Endothelial cell of umbilical vein (primary cell): ENCODE data around the gene SDCCAG8. TPM values are rescaled to one million over a fixed set of nuclear protein-coding genes. Genes with fewer than 3 reads are reported as not detected.

ENCODE experiments used
- BruUV-seq: library from RNA; stranded (reverse); fragments of 400-500 nt; replicated peaks from 2 replicates; lab custom pipeline; 2021; lab: Mats Ljungman, UMichigan
- CTCF ChIA-PET: fragments of 300-600, 350-600 bp; sonication (Branson Sonifier 250); formaldehyde crosslinking; loops from one replicate; lab custom pipeline; 2021; ENCODE audit warnings: antibody characterized with exemption, inconsistent platforms; lab: Charles Lee
- POLR2A ChIA-PET: fragments of 300-600, 350-600 bp; sonication (Branson Sonifier 250); formaldehyde crosslinking; loops from one replicate; lab custom pipeline; 2021; ENCODE audit warnings: antibody characterized with exemption, inconsistent platforms; lab: Charles Lee
- DNase-seq: peaks from one replicate; pipeline ENCODE4 v3.0.0-alpha.2; 2011; ENCODE audit warnings: low read depth, low spot score
- FAIRE-seq: peaks from 2 replicates; lab custom pipeline; 2011; peaks lifted over from hg19 to GRCh38; lab: Jason Lieb, UNC
- H2AFZ ChIP-seq: 2 replicates; pipeline ENCODE4 v1.6.0; 2012; ENCODE audit warnings: low read depth, low read length, control low read depth, inconsistent platforms
- H3K27ac ChIP-seq: 2 replicates; pipeline ENCODE4 v1.5.1; 2011; ENCODE audit warnings: low read depth, mild to moderate bottlenecking, control low read depth, low read length, moderate library complexity; ENCODE audit not compliant: insufficient read depth
- H3K27me3 ChIP-seq, 2 experiments: 2 replicates each; pipeline versions ENCODE4 v1.6.0 to v1.6.1; 2011; ENCODE audit warnings: low read length in 2 of 2, mixed read lengths in 1 of 2; ENCODE audit not compliant: control insufficient read depth in 2 of 2, insufficient read depth in 2 of 2
- H3K36me3 ChIP-seq, 2 experiments: 2 replicates in 1 of 2; 3 replicates in 1 of 2; pipeline ENCODE4 v1.5.1; 2011; ENCODE audit warnings: low read length in 2 of 2, mild to moderate bottlenecking in 1 of 2, moderate library complexity in 1 of 2; ENCODE audit not compliant: control insufficient read depth in 2 of 2, insufficient read depth in 2 of 2; ENCODE audit errors: extremely low read depth in 1 of 2
- H3K4me1 ChIP-seq: 3 replicates; pipeline ENCODE4 v1.5.1; 2011; ENCODE audit warnings: mild to moderate bottlenecking, low read length; ENCODE audit not compliant: control insufficient read depth, insufficient read depth; ENCODE audit errors: extremely low read depth
- H3K4me2 ChIP-seq: 2 replicates; pipeline ENCODE4 v1.6.1; 2011; ENCODE audit warnings: low read length, control low read depth, mixed read lengths; ENCODE audit not compliant: insufficient read depth
- H3K4me3 ChIP-seq, 3 experiments: fragments of 200-600 bp in 1 of 3; sonication (generic), shearing (Covaris generic) in 1 of 3; replicated peaks in 1 of 3; 2 replicates each; pipeline ENCODE4 v1.5.1; 2011 to 2016; ENCODE audit warnings: control low read depth in 3 of 3, low read length in 3 of 3, mild to moderate bottlenecking in 2 of 3, inconsistent platforms in 1 of 3, low read depth in 1 of 3, moderate library complexity in 1 of 3; ENCODE audit not compliant: insufficient read depth in 1 of 3
- H3K79me2 ChIP-seq: 2 replicates; pipeline ENCODE4 v1.6.0; 2012; ENCODE audit warnings: low read length, inconsistent platforms; ENCODE audit not compliant: control insufficient read depth, insufficient read depth
- H3K9ac ChIP-seq: replicated peaks from 2 replicates; pipeline ENCODE3; 2011; ENCODE audit warnings: low read length, control low read depth; ENCODE audit not compliant: insufficient read depth; ENCODE audit errors: extremely low read depth
- H3K9me1 ChIP-seq: replicated peaks from 3 replicates; pipeline ENCODE4 v1.6.0; 2011; ENCODE audit warnings: mild to moderate bottlenecking, low read length; ENCODE audit not compliant: control insufficient read depth, insufficient read depth; ENCODE audit errors: extremely low read depth
- H3K9me3 ChIP-seq: replicated peaks from 2 replicates; pipeline ENCODE4 v1.5.1; 2012; ENCODE audit warnings: low read length, inconsistent platforms; ENCODE audit not compliant: control insufficient read depth, insufficient read depth
- H4K20me1 ChIP-seq: replicated peaks from 2 replicates; pipeline ENCODE3; 2011; ENCODE audit warnings: mild to moderate bottlenecking, low read length; ENCODE audit not compliant: control insufficient read depth, insufficient read depth; ENCODE audit errors: extremely low read depth
- CTCF ChIP-seq, 2 donors: IDR thresholded peaks; 1 replicate in 1 of 2; 2 replicates in 1 of 2; pipeline ENCODE4 v1.5.1; 2011; ENCODE audit warnings: low read length in 2 of 2, mild to moderate bottlenecking in 2 of 2, moderate library complexity in 2 of 2, control low read depth in 1 of 2, inconsistent platforms in 1 of 2, low read depth in 1 of 2; ENCODE audit not compliant: insufficient read depth in 1 of 2; ENCODE audit errors: extremely low read depth in 1 of 2
- EZH2 ChIP-seq: IDR thresholded peaks from 2 replicates; pipeline ENCODE4 v1.6.1; 2012; ENCODE audit warnings: borderline replicate concordance, low read depth, mild to moderate bottlenecking, moderate library complexity, low read length, inconsistent platforms; ENCODE audit not compliant: severe bottlenecking
- FOS ChIP-seq: IDR thresholded peaks from 2 replicates; pipeline ENCODE4 v1.6.1; 2011; ENCODE audit warnings: mild to moderate bottlenecking, low read length, moderate library complexity, borderline replicate concordance; ENCODE audit not compliant: insufficient read depth
- GATA2 ChIP-seq: IDR thresholded peaks from 2 replicates; pipeline ENCODE4 v1.7.0; 2011; ENCODE audit warnings: low read depth, mild to moderate bottlenecking, moderate library complexity, mixed read lengths, low read length; ENCODE audit not compliant: insufficient read length, insufficient read depth
- JUN ChIP-seq: IDR thresholded peaks from 2 replicates; pipeline ENCODE4 v1.6.1; 2011; ENCODE audit warnings: borderline replicate concordance, low read depth; ENCODE audit not compliant: insufficient read length, insufficient read depth
- MAX ChIP-seq: IDR thresholded peaks from 2 replicates; pipeline ENCODE4 v1.6.1; 2011; ENCODE audit not compliant: insufficient read depth, insufficient read length
- MYC ChIP-seq: IDR thresholded peaks from one replicate; pipeline ENCODE4 v1.6.1; 2011; ENCODE audit warnings: mild to moderate bottlenecking, low read depth, low read length
- POLR2A ChIP-seq: IDR thresholded peaks from 2 replicates; pipeline ENCODE4 v1.6.1; 2012; ENCODE audit warnings: low read depth, mild to moderate bottlenecking, control low read depth, low read length
- POLR2AphosphoS5 ChIP-seq: IDR thresholded peaks from 2 replicates; pipeline ENCODE4 v1.6.1; 2012; ENCODE audit warnings: low read depth, mild to moderate bottlenecking, control low read depth, low read length, moderate library complexity; ENCODE audit not compliant: insufficient read depth
- dilution Hi-C: fragments of 300-500 bp; cut with MboI; formaldehyde crosslinking; loops from one replicate; pipeline ENCODE4 v1.15.0; 2019; ENCODE audit warnings: low sequenced_read_pairs; ENCODE audit not compliant: extremely low pct_ligation_motif_present
- intact Hi-C: fragments of 100-400 bp; cut with micrococcal nuclease; formaldehyde crosslinking; loops from one replicate; pipeline ENCODE4 v1.10.0; 2022
- polyA plus RNA-seq, 4 experiments: library from polyadenylated mRNA; depleted of rRNA in 3 of 4; stranded (reverse) in 3 of 4; unstranded in 1 of 4; fragments of >200 nt; gene quantifications; 2 replicates each; pipeline versions ENCODE4 v1.2.1 to v1.2.3, GENCODE V29; 2011 to 2012; ENCODE audit warnings: missing spikeins in 1 of 4
- total RNA-seq: library from RNA; stranded (reverse); gene quantifications from 2 replicates; pipeline ENCODE4 v1.2.3, GENCODE V29; 2021

The SDCCAG8 gene
- total and polyA plus RNA-seq, 2 donors (not counting 3 experiments of a cell fraction or from before 2014, with no cell fraction given) = 14.6 to 25.7 TPM

- dilution Hi-C loops = no loop called here
- no peak overlapping the region for H3K27ac ChIP-seq
- no peak overlapping the region for H2AFZ ChIP-seq
- no peak for FAIRE-seq
- TF ChIP-seq JUN (no peak), GATA2 (no peak), MYC (no peak), EZH2 (no peak), MAX (no peak), FOS (no peak), CTCF (IDR thresholded peaks at IDR 0.05; ENCODE audit: extremely low read depth in 1 of 2, insufficient read depth in 1 of 2, low read depth in 1 of 2, low read length in 2 of 2) (no peak), POLR2AphosphoS5 (no peak), POLR2A (no peak)
- H3K4me1 ChIP-seq = no peaks in the 10 kb centered on the region
- ChIA-PET CTCF (interaction anchor here (1.0 kb wide), 1 partner anchor 11 kb away, joined by 3 read pairs; no protein-coding TSS in a partner anchor), POLR2A (no interaction called here)
- H3K4me3 ChIP-seq = no peak overlapping the region
- H3K79me2 ChIP-seq = no peaks in the 10 kb centered on the region
- no peak overlapping the region for H3K4me2 ChIP-seq
- no peaks in the 10 kb centered on the region for H4K20me1 ChIP-seq
- H3K9ac ChIP-seq = no peak overlapping the region
- no TSS peak for BruUV-seq
- no peaks in the 10 kb centered on the region for H3K9me3 ChIP-seq
- no peak for DNase-seq
- H3K36me3 ChIP-seq = peaks cover 0 to 3% of the 10 kb centered on the region in 2 experiments
- intact Hi-C loops = no loop called here
- no peaks in the 10 kb centered on the region for H3K27me3 ChIP-seq
- no peaks in the 10 kb centered on the region for H3K9me1 ChIP-seq
Measured at GRCh38 chr1:243375596-243375995, 119.8 kb downstream of the SDCCAG8 start.
